GM19452 (cell line): ENCODE measurements around the gene ACTN4.

Experiments used
- ATAC-seq: cut with Tn5 transposase; IDR thresholded peaks from one replicate; pipeline ENCODE4 v1.9.1; 2021; ENCODE audit not compliant: unreplicated experiment

The ACTN4 gene

GRCh38 chr19:38708413-38709024 is 61.1 kb downstream of the ACTN4 start:
- ATAC-seq = no peak

- ATAC-seq = no peak
These were observed 61.7 kb downstream of the ACTN4 start for GRCh38 chr19:38709119-38709518.

- ATAC-seq = no peak
These were observed 62.4 kb downstream of the ACTN4 start for GRCh38 chr19:38709671-38710415.

- no peak for ATAC-seq
These were observed 62.9 kb downstream of the ACTN4 start for GRCh38 chr19:38710416-38710702.

- no peak for ATAC-seq
These were observed 63.7 kb downstream of the ACTN4 start for GRCh38 chr19:38710928-38711725.

- ATAC-seq = no peak
These were observed 64.3 kb downstream of the ACTN4 start for GRCh38 chr19:38711726-38712153.

- ATAC-seq = no peak
These were observed 64.8 kb downstream of the ACTN4 start for GRCh38 chr19:38712161-38712748.

- ATAC-seq = no peak
These were observed 65.8 kb downstream of the ACTN4 start for GRCh38 chr19:38713227-38713649.

GRCh38 chr19:38713865-38714264 is 66.4 kb downstream of the ACTN4 start:
- no peak for ATAC-seq

- ATAC-seq = no peak
These were observed 66.9 kb downstream of the ACTN4 start for GRCh38 chr19:38714354-38714778.

- no peak for ATAC-seq
These were observed 68.1 kb downstream of the ACTN4 start for GRCh38 chr19:38715555-38715954.

GRCh38 chr19:38717051-38717450 is 69.6 kb downstream of the ACTN4 start:
- no peak for ATAC-seq

- no peak for ATAC-seq
These were observed 70.4 kb downstream of the ACTN4 start for GRCh38 chr19:38717855-38718254.

GRCh38 chr19:38718747-38719543 is 71.5 kb downstream of the ACTN4 start:
- ATAC-seq = no peak

- no peak for ATAC-seq
These were observed 72.5 kb downstream of the ACTN4 start for GRCh38 chr19:38719761-38720558.

- ATAC-seq = no peak
These were observed 73.2 kb downstream of the ACTN4 start for GRCh38 chr19:38720559-38721236.

- no peak for ATAC-seq
These were observed 74.0 kb downstream of the ACTN4 start for GRCh38 chr19:38721496-38721895.

- no peak for ATAC-seq
These were observed 74.7 kb downstream of the ACTN4 start for GRCh38 chr19:38721979-38722773.
